Kidney capillary endothelial cell (primary cell): ENCODE results near the gene ESR2.
"Not testable (repeated sequence)": the region's sequence is repeated elsewhere in the genome, so short reads cannot be mapped to it uniquely, and the experiment has no call there.

ENCODE experiments used
- DNase-seq: peaks from one replicate; pipeline ENCODE4 v3.0.0-alpha.2; 2018; ENCODE audit warnings: low spot score

Gene ESR2

DNA sequence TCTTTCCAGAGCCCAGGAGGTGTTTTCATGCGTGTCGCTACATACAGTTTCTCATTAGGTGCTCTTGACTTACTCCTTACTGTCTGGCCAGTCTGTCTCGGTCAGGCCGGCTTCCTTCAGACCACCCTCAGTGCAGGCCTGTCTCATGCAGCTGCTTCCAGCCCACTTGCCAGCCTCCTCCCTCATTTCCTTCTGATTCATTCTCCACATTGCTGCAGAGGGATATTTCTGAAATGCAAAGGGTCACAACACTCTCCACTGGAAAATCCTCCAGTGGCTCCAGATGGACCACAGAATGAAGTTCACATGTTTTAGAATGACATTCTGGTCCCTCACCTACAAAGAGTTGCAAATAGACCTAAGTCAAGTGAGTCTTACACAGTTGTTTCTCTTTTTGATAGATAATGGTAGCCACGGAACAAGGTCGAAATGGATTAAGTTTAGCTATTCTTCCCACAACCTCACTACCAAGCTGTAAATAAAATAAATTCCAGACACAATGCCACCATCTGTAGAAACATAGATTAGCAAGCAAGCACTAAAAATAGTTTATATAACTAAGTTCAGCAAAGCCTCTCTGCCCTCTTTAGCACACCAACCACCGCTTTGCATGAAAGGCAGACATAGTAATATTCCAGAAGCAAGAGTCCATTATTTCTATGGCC is 146.9 kb downstream of the ESR2 start:
- no peak for DNase-seq

DNA sequence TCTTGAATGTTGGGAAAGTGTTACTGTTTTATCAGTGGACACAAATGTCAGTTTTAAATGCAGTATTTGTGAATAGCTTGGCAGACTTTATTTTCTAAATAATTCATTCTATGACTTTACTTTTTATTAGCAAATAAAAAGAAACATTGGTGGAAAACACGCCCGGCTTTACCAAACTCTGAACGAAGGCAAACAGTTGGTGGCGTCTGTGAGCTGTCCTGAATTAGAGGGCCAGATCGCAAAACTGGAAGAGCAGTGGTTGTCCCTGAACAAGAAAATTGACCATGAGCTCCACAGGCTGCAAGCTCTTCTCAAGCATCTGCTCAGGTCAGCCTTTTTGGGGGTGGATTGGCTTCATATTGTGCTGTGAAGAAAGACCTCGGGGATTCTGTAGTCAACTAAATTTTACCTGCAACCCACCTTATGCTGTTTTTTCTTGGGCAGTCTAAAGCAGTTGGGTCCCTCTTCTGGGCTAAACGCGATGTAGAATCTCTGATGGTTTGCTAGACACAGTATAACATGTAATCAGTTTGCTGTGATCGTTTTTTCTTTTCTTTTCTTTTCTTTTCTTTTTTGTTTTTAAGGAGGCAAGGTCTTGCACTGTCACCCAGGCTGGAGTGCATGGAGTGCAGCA is 156.4 kb downstream of the ESR2 start:
- DNase-seq = no peak

DNA sequence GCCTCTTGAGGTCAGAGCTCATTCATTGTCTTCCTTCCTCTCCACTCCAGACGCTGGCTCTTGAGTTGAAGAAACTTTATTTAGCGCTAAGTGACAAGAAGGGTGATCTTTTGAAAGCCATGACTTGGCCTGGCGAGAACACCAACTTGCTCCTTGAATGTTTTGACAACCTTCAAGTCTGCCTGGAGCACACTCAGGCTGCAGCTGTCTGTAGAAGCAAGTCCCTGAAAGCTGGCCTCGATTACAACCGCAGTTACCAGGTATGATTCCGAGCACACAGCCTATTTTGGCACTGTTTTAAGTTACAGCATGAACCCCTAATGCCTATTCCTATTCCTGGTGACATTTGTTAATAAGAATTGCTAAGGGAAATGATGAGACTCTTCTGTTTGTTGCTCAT is 167.6 kb downstream of the ESR2 start:
- DNase-seq = no peak

DNA sequence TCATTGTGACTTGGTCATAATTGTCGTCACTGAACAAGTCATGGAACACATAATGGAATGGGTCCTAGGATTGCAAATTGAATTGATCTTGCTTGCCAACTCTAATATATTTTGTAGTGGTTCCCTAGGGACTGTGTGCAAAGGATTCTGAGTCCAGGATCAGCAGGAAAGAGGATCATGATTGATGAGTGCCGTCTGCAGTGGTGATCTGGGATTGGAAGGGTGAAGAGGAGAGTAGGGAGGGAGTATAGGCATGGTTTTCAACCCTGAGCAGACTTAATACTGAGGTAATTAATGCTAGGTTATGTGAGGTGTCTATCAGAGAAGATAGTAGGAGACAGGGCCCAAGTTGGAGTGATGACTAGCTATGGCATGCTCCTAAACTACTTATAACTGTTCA is 168.9 kb downstream of the ESR2 start:
- DNase-seq = no peak

DNA sequence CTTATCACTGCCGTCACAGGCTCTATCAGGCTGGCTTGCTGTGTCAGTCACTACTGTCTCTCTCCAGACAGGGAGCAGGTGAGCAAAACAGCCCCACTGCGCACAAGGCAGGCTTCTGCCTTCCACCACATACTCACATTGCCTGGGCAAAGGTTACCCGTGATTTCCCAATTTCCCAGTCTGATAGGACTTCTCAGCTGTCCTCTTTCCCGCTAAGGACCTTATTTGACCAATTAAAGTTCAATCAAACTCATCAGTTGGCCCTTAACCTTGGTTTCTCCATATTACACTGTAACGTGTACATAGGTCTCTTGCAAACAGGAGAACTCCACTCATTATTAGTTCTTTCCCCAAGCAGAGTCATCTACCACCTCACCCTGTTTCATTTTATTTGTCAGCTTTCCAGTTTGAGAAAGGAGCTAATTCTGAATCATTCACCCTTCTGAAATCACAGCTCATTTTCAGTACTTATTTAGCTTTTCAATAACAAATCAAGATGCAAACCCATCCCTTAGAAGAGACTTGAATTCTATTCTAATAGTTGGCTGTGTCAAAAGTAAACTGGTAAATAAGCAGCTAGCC is 170.8 kb downstream of the ESR2 start:
- DNase-seq = no peak

DNA sequence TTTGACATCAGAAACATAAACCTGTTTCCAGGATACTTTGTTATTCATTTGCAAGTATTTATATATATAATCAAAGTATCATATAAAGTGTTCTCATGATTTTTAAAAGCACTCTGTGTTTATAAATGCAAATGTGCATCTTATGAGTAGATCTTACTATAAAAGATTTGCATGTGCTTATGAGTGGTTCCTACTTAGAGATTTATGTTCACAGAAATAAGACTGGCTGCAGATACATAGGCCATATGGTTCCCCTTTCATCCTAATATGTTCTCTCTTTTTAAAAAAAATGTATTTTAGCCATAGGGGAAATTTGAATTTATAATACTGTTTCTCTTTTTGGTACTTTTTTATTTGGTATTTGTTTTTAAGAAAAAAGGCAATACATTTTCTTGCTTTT is 174.2 kb downstream of the ESR2 start:
- no peak for DNase-seq

DNA sequence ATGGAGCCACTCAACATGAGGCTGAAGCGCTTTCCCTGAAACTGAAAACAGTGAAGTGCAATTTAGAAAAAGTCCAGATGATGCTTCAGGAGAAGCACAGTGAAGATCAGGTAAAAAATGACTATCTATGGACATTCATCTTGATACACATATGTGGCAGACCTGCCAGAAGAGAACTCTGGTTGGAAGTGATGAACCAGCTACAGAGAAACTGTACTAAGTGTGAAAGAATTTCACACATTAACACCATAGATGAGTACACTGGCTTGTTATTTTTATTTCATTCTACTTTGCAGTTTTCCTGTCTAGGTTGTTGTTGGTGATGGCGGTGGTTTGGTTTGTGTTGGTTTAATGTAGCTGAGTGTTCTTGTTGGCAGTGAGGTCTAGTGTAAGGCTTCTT is 174.7 kb downstream of the ESR2 start:
- no peak for DNase-seq

DNA sequence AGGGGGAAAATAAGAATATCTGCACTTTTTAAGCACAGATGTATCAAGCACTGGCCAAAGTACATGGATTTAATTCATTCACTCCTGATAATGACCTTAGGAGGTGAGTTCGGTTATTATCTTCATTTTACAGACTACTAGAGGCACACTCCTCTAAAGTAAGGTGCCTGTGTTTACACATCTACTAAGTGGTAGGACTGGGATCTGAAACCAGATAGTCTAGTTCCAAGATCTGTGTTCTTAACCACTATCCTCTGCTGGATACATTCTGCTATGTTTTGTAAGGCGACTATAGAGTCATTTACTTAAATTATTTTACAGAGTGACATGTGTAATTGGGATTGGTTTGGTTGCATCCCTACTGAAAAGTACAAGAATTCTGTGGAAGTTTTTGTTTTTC is 175.3 kb downstream of the ESR2 start:
- DNase-seq = no peak

DNA sequence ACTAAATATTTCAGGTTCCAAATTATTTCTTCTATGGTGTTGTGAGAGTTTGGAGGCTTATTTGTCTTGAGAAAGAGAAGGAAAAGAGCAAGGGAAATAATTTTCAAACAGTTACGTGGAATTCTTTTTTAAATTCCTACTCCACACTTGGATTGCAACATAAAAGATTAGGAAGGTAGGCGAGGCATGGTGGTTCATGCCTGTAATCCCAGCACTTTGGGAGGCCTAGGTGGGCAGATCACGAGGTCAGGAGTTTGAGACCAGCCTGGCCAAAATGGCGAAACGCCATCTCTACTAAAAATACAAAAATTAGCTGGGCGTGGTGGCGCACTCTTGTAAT is 175.8 kb downstream of the ESR2 start:
- not testable (repeated sequence) for DNase-seq

DNA sequence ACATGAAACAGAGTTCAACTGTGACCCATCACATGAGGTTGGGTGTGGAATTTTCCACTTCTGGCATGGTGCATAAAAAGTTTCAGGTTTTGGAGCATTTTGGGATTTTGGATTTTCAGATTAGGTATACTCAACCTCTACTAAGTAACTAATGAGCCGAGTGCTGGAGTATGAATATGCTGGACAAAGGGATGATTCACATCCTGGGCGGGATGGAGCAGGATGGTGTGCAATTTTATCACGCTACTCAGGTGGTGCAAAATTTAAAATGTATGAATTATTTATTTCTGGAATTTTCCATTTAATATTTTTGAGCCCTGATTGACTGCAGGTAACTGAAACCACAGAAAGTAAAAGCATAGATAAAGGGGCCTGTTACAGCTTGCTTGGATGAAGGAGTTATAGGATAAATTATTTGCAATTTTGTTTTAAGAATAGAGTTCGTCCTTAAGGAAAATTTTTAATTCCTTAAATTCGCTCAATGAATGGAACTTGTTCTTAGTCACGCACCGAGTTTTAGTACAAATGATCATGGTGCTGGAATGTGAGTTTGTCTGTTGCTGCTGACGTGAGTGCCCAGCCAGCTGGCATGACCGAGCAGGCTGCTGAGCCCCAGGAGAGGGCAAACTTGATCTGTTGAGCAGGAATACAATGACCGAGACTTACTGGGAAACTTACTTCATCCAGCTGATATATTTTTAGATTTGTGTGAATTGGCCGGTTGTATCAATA is 176.3 kb downstream of the ESR2 start:
- peak; percentile 9 for DNase-seq

DNA sequence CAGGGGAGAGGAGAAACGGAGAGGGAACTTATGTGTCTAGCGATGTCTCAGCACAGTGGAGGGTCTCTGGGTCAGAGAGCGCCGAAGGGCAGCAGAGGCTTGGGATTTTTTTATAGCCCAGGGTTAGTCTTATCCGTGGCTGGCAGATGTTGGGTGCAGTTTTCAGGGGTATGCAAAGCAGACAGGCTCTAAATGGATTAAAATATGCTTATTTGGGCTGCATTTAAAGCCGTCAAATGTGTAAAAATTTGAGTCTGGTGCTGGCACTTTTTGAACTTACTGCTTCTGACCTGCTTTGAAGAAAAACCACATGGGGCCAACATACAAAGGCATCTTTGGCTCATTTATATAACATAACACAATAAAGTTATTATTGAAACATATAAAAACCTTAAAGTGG is 178.8 kb downstream of the ESR2 start:
- no peak for DNase-seq

DNA sequence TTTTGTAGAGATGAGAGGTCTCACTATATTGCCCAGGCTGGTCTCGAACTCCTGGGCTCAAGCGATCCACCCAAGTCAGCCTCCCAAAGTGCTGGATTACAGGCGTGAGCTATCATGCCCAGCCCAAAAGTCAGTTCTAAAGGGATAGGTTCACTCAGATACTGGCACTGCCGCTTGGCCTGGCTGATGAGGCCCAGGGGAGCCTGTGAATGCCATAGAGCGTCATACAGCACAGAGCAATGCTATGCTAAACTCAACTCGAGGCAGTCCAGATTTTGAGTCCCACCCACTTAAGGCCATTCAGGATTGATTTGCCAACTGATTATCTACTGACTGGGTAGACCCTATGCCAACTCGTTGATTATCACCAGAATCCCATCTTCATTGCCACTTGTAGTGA is 179.4 kb downstream of the ESR2 start:
- DNase-seq = no peak

DNA sequence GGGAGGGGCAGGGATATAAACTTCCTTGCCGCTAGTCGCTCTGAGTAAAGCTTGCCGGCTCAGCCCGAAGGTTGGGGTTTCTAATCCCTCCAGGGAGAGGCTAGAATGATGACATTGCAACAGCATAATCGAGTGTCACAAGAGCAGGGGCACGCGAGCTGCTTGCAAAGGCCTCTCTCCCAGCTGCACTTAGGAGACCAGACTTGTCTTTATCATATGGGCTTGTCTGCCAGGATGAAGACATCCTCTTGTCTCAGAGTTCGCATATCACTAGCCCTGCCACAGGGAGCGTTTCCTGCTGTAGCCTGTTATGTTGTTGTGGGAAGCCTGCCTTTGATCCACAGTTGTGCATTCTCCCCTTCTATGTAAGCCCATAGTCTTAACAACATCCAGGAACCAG is 180.0 kb downstream of the ESR2 start:
- DNase-seq = no peak

DNA sequence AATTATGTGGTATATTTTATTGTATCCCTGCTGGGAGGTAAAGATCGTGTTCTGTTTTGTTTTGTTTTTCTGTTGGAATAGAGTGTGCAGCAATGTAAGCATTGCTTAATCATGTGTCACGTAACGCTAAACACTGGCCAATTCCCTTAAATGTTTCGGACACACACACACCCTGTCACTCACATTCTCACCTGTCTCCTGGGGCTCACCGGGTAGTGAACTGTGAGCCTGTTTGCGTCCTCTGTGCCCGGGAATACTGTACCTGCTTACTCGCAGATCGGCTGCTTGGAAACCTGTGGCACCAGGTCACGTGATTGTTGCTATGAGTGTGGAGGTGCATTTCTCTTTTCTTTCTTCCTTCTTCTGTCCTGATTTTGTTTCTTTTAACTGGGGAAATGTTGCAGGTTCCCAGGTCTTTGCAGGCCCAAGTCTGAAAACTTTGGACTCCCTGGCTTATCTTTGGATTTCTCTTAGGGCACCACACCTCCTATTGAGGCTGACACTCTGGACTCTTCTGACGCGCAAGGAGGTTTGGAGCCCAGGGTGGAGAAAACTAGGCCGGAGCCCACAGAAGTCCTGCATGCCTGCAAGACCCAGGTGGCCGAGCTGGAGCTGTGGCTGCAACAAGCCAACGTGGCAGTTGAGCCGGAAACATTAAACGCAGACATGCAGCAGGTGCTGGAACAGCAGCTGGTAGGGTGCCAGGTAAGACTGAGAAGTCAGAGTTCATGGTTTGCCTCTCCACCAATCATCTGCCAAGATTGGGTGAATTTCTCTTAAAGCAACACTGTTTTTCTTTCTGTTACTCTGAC is 181.1 kb downstream of the ESR2 start:
- no peak for DNase-seq

DNA sequence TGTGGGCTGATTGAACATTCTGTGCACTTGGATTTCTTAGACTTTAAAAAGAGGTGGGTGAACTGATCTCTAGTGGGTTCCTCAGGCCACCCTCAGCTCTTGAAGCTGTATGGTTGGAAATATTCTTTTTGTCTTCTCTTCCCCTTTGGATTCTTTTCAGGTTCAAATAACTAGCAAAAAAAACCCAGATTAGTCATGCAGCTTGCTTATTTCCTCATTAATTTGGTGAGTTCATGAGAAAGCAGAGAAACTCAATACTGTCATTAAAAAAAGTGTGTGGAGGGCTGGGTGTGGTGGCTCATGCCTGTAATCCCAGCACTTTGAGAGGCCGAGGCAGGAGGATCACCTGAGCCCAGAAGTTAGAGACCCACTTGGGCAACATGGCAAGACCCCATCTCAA is 183.4 kb downstream of the ESR2 start:
- DNase-seq = no peak

DNA sequence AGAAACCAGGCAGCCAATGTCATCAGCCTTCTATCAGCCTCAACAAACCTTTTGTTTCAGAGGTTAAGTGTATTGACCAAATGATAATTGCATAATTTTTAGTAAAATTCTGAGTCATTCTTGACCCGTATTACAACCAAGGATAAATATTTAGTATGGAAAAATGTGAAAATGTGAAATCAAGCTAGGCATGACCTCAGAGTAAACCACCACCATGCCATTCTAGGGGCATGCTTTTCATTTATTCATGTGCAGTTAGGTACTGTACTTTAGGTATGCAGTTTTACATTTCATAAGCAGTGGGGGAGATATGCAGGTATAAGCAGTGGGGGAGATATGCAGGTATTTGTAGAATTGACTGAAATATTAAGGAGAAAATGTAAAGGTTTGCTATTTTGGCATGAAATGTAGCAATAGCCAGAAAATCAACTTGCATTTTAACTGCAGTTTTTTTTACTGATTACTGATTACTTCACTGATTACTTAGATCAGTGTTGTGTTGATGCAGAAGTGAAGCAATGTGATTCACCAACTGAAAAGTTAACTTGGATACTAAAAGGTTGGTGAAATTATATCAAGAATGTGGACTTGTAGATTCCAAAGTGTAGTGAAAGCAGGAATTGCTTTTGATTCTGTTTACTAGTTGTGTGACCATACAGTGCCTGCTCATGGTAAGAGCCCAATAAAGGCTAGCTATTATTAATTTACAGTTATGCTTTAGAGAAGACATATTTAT is 184.2 kb downstream of the ESR2 start:
- DNase-seq = no peak

DNA sequence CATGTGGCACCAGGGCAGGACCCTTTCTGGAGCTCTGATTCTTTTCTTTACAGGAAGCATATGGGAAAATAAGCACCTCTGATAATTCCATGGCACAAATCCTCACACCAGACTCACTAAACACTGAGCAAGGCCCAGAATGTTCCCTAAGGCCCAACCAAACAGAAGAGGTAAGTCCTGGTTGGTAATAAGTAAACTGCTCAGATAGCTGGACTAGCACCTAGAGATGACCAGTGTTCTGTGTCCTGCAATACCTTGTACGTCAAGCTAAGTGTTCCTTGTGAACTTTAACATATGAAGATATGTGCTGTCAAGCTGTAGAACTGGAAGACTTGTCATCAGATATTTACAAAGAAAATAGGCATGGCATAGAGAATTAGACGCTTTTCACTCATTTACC is 186.7 kb downstream of the ESR2 start:
- no peak for DNase-seq

DNA sequence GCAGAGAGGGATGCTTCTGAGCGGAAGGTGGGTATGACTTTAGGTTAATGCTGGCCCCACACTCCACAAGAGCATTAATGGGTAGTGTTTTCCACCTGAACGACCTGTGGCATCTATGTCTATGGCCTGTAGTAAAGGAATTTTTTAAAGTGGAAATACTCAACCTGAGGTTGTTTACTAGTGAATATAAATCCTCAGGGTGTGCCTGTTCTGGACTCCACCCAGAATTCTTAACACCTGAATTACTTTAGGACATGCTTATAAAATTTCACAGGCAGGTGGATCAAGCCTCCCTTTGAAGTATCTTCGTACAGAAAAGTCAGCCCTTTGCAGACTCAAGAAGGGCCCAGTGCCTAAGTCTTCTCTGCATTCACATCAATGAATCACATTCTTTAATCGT is 196.1 kb downstream of the ESR2 start:
- no peak for DNase-seq

DNA sequence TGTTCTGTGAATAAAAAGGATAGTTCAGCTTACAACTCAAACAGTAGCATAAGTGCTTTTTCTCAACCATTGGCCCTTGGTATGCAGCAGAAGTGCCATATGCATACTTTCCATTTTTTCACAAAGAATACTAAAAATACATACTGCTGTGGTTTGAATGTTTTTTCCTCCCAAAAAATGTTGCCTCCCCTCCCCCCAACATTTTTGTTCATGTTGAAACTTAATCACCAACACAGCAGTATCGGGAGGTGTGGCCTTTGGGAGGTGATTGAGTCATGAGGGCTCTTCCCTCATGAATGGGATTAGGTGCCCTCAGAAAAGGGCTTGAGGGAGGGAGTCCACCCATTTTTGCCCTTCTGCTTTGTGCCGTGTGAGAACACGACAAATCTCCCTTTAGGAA is 198.6 kb downstream of the ESR2 start:
- no peak for DNase-seq

DNA sequence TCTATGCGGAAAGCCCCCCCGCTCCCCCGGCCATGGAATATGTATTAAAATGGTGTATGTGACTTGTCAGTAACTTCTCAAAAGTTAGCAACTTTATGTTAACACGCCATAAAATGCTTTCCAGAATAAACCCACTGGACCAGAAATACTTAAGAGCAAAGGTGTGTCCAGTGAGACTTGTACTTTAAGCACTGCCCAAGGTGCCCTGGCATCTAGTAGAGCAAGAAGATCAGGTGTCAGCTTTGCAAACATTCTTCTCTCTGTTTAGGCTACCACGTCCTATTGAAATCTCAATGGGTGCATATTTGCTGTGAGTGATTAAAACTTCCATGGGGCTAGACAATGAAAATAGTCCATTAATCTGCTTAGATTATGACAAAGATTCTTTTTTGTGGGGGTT is 201.2 kb downstream of the ESR2 start:
- no peak for DNase-seq

DNA sequence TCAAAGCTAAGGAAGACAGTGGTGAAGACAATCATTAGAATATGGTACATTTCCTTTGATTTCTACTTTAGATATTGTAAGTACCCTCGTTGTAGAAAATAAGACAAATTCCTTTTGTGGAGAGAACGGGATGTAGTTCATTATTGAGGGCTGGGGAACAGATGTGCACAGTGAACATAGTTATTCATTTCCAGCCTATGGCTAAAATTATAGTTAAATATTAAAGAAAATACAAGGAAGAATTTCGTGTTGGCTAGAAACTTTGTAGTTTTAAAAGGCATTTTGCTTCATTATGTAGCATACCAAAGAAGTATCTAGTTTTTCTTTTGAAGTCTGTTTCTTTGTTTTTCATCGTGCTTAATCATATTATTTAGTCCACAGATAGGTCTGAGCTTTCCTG is 201.8 kb downstream of the ESR2 start:
- DNase-seq = no peak

DNA sequence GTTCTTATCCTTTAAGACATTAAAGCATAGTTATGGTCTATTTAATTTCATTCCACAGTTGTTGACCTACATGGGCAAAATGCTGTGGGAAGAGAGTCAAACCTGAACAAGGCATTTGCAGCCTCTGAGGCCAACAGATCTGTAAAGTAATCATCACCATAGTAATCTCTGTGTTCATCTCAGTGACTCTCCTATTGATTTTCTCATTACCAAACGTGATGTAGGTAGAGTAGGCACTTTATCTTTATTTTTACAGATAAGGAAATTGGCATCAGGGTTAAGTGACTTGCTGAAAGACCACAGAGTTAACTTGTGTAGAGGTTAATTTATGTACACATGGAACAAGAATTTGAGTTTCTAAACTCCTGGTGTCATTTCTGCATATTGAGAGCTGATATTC is 203.0 kb downstream of the ESR2 start:
- no peak for DNase-seq
